Right cardiac atrium (tissue), 5 donors: ENCODE measurements around the gene SLC19A1. TPM values are rescaled to one million over a fixed set of nuclear protein-coding genes. Genes with fewer than 3 reads are reported as not detected.

Experiments used
- ATAC-seq, 2 donors: fragments of 200-7000 bp; cut with Tn5 transposase; one replicate each; pipeline versions ENCODE4 v1.8.0 to v1.9.1; 2020; ENCODE audit warnings: moderate library complexity in 2 of 2, mild to moderate bottlenecking in 1 of 2
- DNase-seq, 3 donors: peaks; one replicate each; pipeline ENCODE4 v3.0.0-alpha.2; 2020
- H3K27ac ChIP-seq: one replicate; pipeline ENCODE4 v1.5.1; 2013; ENCODE audit warnings: mild to moderate bottlenecking, low read length, control low read depth, moderate library complexity
- H3K27me3 ChIP-seq: one replicate; pipeline ENCODE4 v1.6.1; 2013; ENCODE audit not compliant: control insufficient read depth, insufficient read depth
- H3K4me1 ChIP-seq: one replicate; pipeline ENCODE4 v1.6.1; 2013; ENCODE audit warnings: low read length; ENCODE audit not compliant: control insufficient read depth, insufficient read depth
- H3K4me3 ChIP-seq: one replicate; pipeline ENCODE4 v1.5.1; 2013; ENCODE audit warnings: low read length, control low read depth
- H3K9me3 ChIP-seq: one replicate; pipeline ENCODE4 v1.6.1; 2013; ENCODE audit warnings: low read length; ENCODE audit not compliant: control insufficient read depth
- WGBS: extraction: QIAGEN DNeasy Blood & Tissue Kit; methylation state at CpG from one replicate; pipeline ENCODE4 v1.1.7; 2013; 5-methylcytosine and 5-hydroxymethylcytosine counted together
- intact Hi-C, 4 donors: fragments of 100-400 bp; cut with DNase I; formaldehyde crosslinking; loops; one replicate each; pipeline versions ENCODE4 v1.11.0 to v1.14.0; 2022 to 2023
- microRNA-seq, 2 donors: library from miRNA; unstranded; fragments of <30 nt; microRNA quantifications; one replicate each; pipeline ENCODE4 v1.2.0, GENCODE V29; 2020 to 2021
- polyA plus RNA-seq: library from polyadenylated mRNA; stranded (reverse); fragments of 200-250 nt; gene quantifications from one replicate; pipeline ENCODE4 v1.2.3, GENCODE V29; 2013
- total RNA-seq, 4 donors: library from RNA; stranded (reverse); fragmentation: NEBNext Ultra II Directional; extraction: Animal tissue kit (Norgen Biotek cat#: 25700); gene quantifications; one replicate each; pipeline ENCODE4 v1.2.1, GENCODE V29; 2021
- donor health status: healthy with polysubstance abuse.
- donor health status: DM: no; HTN: yes; CAD: no.
- donor health status: DM: no; HTN: no; CAD: no.
- donor health status: DM: no; HTN: yes; CAD: no; lungs with severe emphysema.
- donor health status: DM: yes; HTN: yes; CAD: no.

Gene SLC19A1
- total and polyA plus RNA-seq, 5 donors, result 2.3 to 5.0 (median 3.9) TPM

DNA sequence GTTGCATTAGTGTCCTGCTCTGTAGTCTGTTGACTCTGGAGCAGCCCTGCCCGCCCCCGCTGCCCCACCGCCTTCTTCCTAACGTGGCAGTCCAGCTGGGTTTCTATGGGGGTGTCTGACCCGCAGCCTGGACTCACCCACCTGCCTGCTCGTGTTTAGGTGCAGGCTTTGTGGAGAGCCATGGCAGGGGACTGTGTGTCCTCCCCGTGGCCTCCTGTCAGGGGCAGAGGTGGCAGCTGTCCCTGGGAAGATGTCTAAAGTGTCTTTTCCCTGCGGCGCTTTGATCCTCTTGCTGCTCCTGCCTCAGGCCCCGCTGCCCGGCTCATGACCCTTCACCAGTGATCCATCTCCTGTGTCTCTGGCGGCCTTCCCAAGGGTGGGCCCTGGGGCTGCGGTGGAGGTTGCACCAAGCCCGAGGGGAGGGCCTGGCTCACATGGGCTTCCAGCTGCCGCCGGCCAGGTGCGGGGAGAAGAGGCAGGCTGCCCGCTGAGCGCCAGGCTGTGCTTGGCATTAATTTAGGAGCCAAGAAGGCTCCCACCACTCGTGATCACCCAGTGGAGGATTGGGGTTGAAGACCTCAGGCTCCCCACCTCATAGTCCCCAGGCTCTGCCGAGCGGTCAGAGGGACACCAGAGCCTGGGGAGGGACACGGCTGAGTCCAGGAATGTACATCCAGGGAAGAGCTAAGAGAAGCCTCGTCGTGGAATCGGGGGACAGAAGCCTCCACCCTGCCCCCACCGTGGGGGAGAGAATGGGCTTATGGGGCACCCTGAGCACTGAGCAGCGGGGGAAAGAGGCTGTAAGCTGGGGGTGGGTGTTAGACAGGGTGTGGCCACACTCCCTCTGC is 93.2 kb downstream of the SLC19A1 start:
- DNase-seq, result peak; percentile 12 to 58 (median 43)
- Histone ChIP-seq H3K27ac (no peak overlapping the region), H3K9me3 (no peaks in the 10 kb centered on the region), H3K4me3 (no peak overlapping the region), H3K4me1 (no peaks in the 10 kb centered on the region), H3K27me3 (no peaks in the 10 kb centered on the region)
- WGBS, result 80% methylated on average over 28 of the region's 28 CpGs
- ATAC-seq, result no peak
- intact Hi-C loops, result no loop called here

DNA sequence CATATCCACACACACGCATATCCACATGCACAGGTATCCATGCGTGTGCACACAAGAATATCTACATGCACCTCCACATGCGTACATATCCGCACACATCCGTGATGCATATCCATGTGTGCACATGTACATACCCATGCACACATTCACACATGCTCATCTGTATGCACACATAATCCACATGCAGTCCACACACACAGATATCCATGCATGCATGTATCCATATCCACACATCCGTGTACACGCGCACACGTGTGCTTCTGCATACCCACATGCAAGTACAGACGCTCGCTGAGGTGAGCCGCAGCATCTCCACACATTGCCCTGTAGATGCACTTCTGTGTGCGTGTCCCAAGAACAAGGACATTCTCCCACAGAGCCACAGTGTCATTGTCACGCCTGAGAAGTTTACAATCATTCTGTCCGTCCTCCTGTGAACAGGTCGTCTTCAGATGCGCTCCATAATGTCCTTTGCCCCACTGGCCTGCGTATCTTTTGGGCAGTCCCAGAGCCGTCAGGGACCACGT is 93.9 kb downstream of the SLC19A1 start:
- intact Hi-C loops, result no loop called here
- no peak for DNase-seq
- Histone ChIP-seq H3K4me1 (no peaks in the 10 kb centered on the region), H3K4me3 (no peak overlapping the region), H3K27me3 (no peaks in the 10 kb centered on the region), H3K27ac (no peak overlapping the region), H3K9me3 (no peaks in the 10 kb centered on the region)
- 90% methylated on average over 20 of the region's 20 CpGs for WGBS
- no peak for ATAC-seq

Small RNA genes lying within 50 kb of the gene (microRNA-seq; reads per million reads assigned to microRNA genes)
- gene MIR6815, result 2.7 to 3.8 reads per million in 2 donors

Other genes starting within 250 kb of the SLC19A1 start
- gene COL18A1, start 137.3 kb downstream of the SLC19A1 start, total RNA-seq, result 100 to 1,000 TPM in 1 of 4 donors, 10 to 100 TPM in 3; 63.5 to 134 (median 84.6) TPM
- 52.3 TPM for gene COL18A1, start 137.3 kb downstream of the SLC19A1 start, polyA plus RNA-seq
- 1 to 10 TPM; 1.2 to 4.9 (median 3.9) TPM for gene PCBP3, start 101.3 kb upstream of the SLC19A1 start, total RNA-seq
- gene PCBP3, start 101.3 kb upstream of the SLC19A1 start, polyA plus RNA-seq, result 1.6 TPM